Parathyroid adenoma (tissue), 2 donors: Measurements from ENCODE around the gene GOLGA8A.

Experiments
- H2AFZ ChIP-seq: fragments of 300-600 bp; sonication (generic); one replicate; pipeline ENCODE4 v1.7.0; 2017; ENCODE audit warnings: antibody characterized with exemption, mild to moderate bottlenecking
- H3K27ac ChIP-seq: fragments of 300-600 bp; sonication (generic); one replicate; pipeline ENCODE4 v1.7.0; 2017
- H3K27me3 ChIP-seq: fragments of 300-600 bp; sonication (generic); one replicate; pipeline ENCODE4 v1.7.0; 2017; ENCODE audit warnings: low read length; ENCODE audit not compliant: control insufficient read depth, insufficient read depth
- H3K36me3 ChIP-seq: fragments of 300-600 bp; sonication (generic); one replicate; pipeline ENCODE4 v1.7.0; 2017; ENCODE audit warnings: low read length; ENCODE audit not compliant: control insufficient read depth, insufficient read depth
- H3K4me1 ChIP-seq: fragments of 300-600 bp; sonication (generic); one replicate; pipeline ENCODE4 v1.7.0; 2017; ENCODE audit warnings: control low read depth
- H3K4me2 ChIP-seq: fragments of 300-600 bp; sonication (generic); one replicate; pipeline ENCODE4 v1.7.0; 2017; ENCODE audit warnings: low read length
- H3K4me3 ChIP-seq: fragments of 300-600 bp; sonication (generic); one replicate; pipeline ENCODE4 v1.7.0; 2017; ENCODE audit warnings: low read depth, low read length
- H3K79me2 ChIP-seq: fragments of 300-600 bp; sonication (generic); one replicate; pipeline ENCODE4 v1.7.0; 2017; ENCODE audit warnings: control low read depth
- H3K9ac ChIP-seq: fragments of 300-600 bp; sonication (generic); one replicate; pipeline ENCODE4 v1.7.0; 2017; ENCODE audit warnings: mild to moderate bottlenecking
- H3K9me3 ChIP-seq: fragments of 300-600 bp; sonication (generic); one replicate; pipeline ENCODE4 v1.7.0; 2017; ENCODE audit warnings: low read length; ENCODE audit not compliant: control insufficient read depth
- CTCF ChIP-seq: fragments of 300-600 bp; sonication (generic); IDR thresholded peaks from one replicate; pipeline ENCODE4 v1.7.0; 2017; ENCODE audit warnings: antibody characterized with exemption, mild to moderate bottlenecking
- donor health status: primary hyperparathyroidism.

GOLGA8A gene

GRCh38 chr15:34472947-34473346, 35.3 kb upstream of the GOLGA8A start:
- H3K79me2 ChIP-seq: no peaks in the 10 kb centered on the region
- no peaks in the 10 kb centered on the region for H3K27me3 ChIP-seq
- H3K4me2 ChIP-seq: no peak overlapping the region
- no peak overlapping the region for H3K27ac ChIP-seq
- H3K9me3 ChIP-seq: no peaks in the 10 kb centered on the region
- H3K36me3 ChIP-seq: no peaks in the 10 kb centered on the region
- H3K9ac ChIP-seq: no peak overlapping the region
- TF ChIP-seq CTCF: no peak
- H3K4me3 ChIP-seq: no peak overlapping the region
- no peaks in the 10 kb centered on the region for H3K4me1 ChIP-seq
- no peak overlapping the region for H2AFZ ChIP-seq

- TF ChIP-seq CTCF: no peak
- Histone ChIP-seq H3K9ac (no peak overlapping the region), H3K79me2 (no peaks in the 10 kb centered on the region), H3K9me3 (no peaks in the 10 kb centered on the region), H3K4me3 (no peak overlapping the region), H2AFZ (no peak overlapping the region), H3K4me2 (no peak overlapping the region), H3K27ac (no peak overlapping the region), H3K27me3 (no peaks in the 10 kb centered on the region), H3K4me1 (no peaks in the 10 kb centered on the region), H3K36me3 (no peaks in the 10 kb centered on the region)
These were observed 33.3 kb upstream of the GOLGA8A start for GRCh38 chr15:34470892-34471291.

GRCh38 chr15:34470091-34470490, 32.5 kb upstream of the GOLGA8A start:
- H3K36me3 ChIP-seq: no peaks in the 10 kb centered on the region
- no peaks in the 10 kb centered on the region for H3K27me3 ChIP-seq
- no peak for TF ChIP-seq CTCF
- H3K27ac ChIP-seq: no peak overlapping the region
- H3K9ac ChIP-seq: no peak overlapping the region
- no peaks in the 10 kb centered on the region for H3K9me3 ChIP-seq
- no peaks in the 10 kb centered on the region for H3K79me2 ChIP-seq
- H3K4me1 ChIP-seq: no peaks in the 10 kb centered on the region
- H2AFZ ChIP-seq: no peak overlapping the region
- no peak overlapping the region for H3K4me2 ChIP-seq
- H3K4me3 ChIP-seq: no peak overlapping the region

- H3K27ac ChIP-seq: no peak overlapping the region
- H3K4me1 ChIP-seq: no peaks in the 10 kb centered on the region
- H3K4me2 ChIP-seq: no peak overlapping the region
- no peaks in the 10 kb centered on the region for H3K27me3 ChIP-seq
- no peaks in the 10 kb centered on the region for H3K36me3 ChIP-seq
- no peak overlapping the region for H2AFZ ChIP-seq
- no peaks in the 10 kb centered on the region for H3K79me2 ChIP-seq
- H3K9me3 ChIP-seq: no peaks in the 10 kb centered on the region
- no peak overlapping the region for H3K4me3 ChIP-seq
- no peak overlapping the region for H3K9ac ChIP-seq
- TF ChIP-seq CTCF: no peak
These were observed 24.1 kb upstream of the GOLGA8A start for GRCh38 chr15:34461730-34462129.

- H3K27ac ChIP-seq: no peak overlapping the region
- no peaks in the 10 kb centered on the region for H3K4me1 ChIP-seq
- TF ChIP-seq CTCF: no peak
- no peaks in the 10 kb centered on the region for H3K36me3 ChIP-seq
- H2AFZ ChIP-seq: no peak overlapping the region
- no peaks in the 10 kb centered on the region for H3K9me3 ChIP-seq
- H3K4me2 ChIP-seq: no peak overlapping the region
- no peak overlapping the region for H3K9ac ChIP-seq
- no peaks in the 10 kb centered on the region for H3K27me3 ChIP-seq
- no peak overlapping the region for H3K4me3 ChIP-seq
- H3K79me2 ChIP-seq: no peaks in the 10 kb centered on the region
These were observed 22.8 kb upstream of the GOLGA8A start for GRCh38 chr15:34460451-34460850.
